Ecto neural progenitor cell (in vitro differentiated cells): ENCODE results near the gene MBD3L4.
"Not testable (repeated sequence)": the region's sequence is repeated elsewhere in the genome, so short reads cannot be mapped to it uniquely, and the experiment has no call there.

Experiments
- DNase-seq: peaks from one replicate; pipeline ENCODE4 v3.0.0-alpha.2; 2018; ENCODE audit warnings: low spot score

MBD3L4 gene

GRCh38 chr19:7040079-7040478 is at the start of gene MBD3L4:
MBD3L4 (minus strand) TSS chr19:7040179; CDS start chr19:7040144, 35 bp downstream.
- not testable (repeated sequence) for DNase-seq

- no peak for DNase-seq
Measured at GRCh38 chr19:7088999-7089398, 49.0 kb upstream of the MBD3L4 start.

- DNase-seq = no peak
Measured at GRCh38 chr19:7083076-7083956, 43.3 kb upstream of the MBD3L4 start.

- DNase-seq = no peak
Measured at GRCh38 chr19:7078008-7078407, 38.0 kb upstream of the MBD3L4 start.

- DNase-seq = no peak
Measured at GRCh38 chr19:7076151-7076550, 36.2 kb upstream of the MBD3L4 start.

GRCh38 chr19:7074705-7075282 is 34.8 kb upstream of the MBD3L4 start:
- DNase-seq = no peak

GRCh38 chr19:7072541-7072940 is 32.6 kb upstream of the MBD3L4 start:
- DNase-seq = peak; percentile 15

GRCh38 chr19:7069904-7070226 is 29.9 kb upstream of the MBD3L4 start:
- DNase-seq = no peak

- peak; percentile 97 for DNase-seq
Measured at GRCh38 chr19:7069042-7069903, 29.3 kb upstream of the MBD3L4 start, which contains the start of gene ZNF557. ZNF557 (plus strand) TSS chr19:7069703; CDS start chr19:7075075, 5,372 bp downstream.

GRCh38 chr19:7068599-7068998 is 28.6 kb upstream of the MBD3L4 start:
- DNase-seq = peak; percentile 19

- DNase-seq = no peak
Measured at GRCh38 chr19:7067716-7068115, 27.7 kb upstream of the MBD3L4 start.

GRCh38 chr19:7067122-7067521 is 27.1 kb upstream of the MBD3L4 start:
- DNase-seq = peak; percentile 46

GRCh38 chr19:7063764-7064418 is 23.9 kb upstream of the MBD3L4 start:
- no peak for DNase-seq

GRCh38 chr19:7063339-7063738 is 23.4 kb upstream of the MBD3L4 start:
- no peak for DNase-seq

- DNase-seq = not testable (repeated sequence)
Measured at GRCh38 chr19:7059977-7060376, 20.0 kb upstream of the MBD3L4 start.

GRCh38 chr19:7058576-7058975 is 18.6 kb upstream of the MBD3L4 start, which contains the start of gene MBD3L3:
MBD3L3 (minus strand) TSS chr19:7058676; CDS start chr19:7058605, 71 bp downstream.
- not testable (repeated sequence) for DNase-seq

GRCh38 chr19:7056371-7056770 is 16.4 kb upstream of the MBD3L4 start:
- DNase-seq = not testable (repeated sequence)

- not testable (repeated sequence) for DNase-seq
Measured at GRCh38 chr19:7055679-7056078, 15.7 kb upstream of the MBD3L4 start.

- not testable (repeated sequence) for DNase-seq
Measured at GRCh38 chr19:7054635-7055368, 14.8 kb upstream of the MBD3L4 start.

GRCh38 chr19:7052896-7053295 is 12.9 kb upstream of the MBD3L4 start:
- DNase-seq = not testable (repeated sequence)

- not testable (repeated sequence) for DNase-seq
Measured at GRCh38 chr19:7051421-7051820, 11.4 kb upstream of the MBD3L4 start.
